ENCODE measurements around the gene ARHGEF6. TPM values are rescaled to one million over a fixed set of nuclear protein-coding genes. Genes with fewer than 3 reads are reported as not detected.

The ARHGEF6 gene
- polyA plus RNA-seq, 1 donor from 2014 or later: 1.8 TPM

DNA sequence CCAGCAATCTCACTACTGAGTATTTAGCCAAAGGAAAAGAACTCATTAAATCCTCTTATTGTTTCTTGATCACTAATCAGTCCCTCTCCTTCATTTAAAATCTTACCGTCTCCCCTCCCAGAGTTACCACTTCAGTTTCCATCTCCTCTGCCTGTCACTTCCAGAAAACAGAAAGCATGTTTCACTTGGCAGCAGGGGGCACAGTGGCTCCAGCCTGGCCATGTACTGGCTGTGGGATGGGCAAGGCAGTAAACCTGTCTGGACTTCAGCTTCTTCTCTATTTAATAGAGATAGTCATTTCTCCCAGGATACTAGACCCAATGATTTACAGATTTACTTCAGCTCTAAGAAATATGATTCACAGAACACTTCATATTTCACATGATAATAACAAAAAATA is 69.6 kb downstream of the ARHGEF6 start:
- H2AFZ ChIP-seq (ENCODE audit: low read depth, low read length): no peak overlapping the region
- no peaks in the 10 kb centered on the region for H3K36me3 ChIP-seq (ENCODE audit: insufficient read depth, low read length)
- no peaks in the 10 kb centered on the region for H3F3A ChIP-seq (ENCODE audit: insufficient read depth, low read length, poor library complexity, severe bottlenecking)
- no peaks in the 10 kb centered on the region for H3K79me2 ChIP-seq (replicated peaks; ENCODE audit: insufficient read depth, low read length)
- H3K4me3 ChIP-seq (ENCODE audit: low read length): no peak overlapping the region
- H4K20me1 ChIP-seq (ENCODE audit: insufficient read depth): no peaks in the 10 kb centered on the region
- no peak overlapping the region for H3K4me2 ChIP-seq (ENCODE audit: low read length)
- H3K9ac ChIP-seq (ENCODE audit: low read length): no peak overlapping the region
- H3K27me3 ChIP-seq (ENCODE audit: insufficient read depth, low read depth, low read length): no peaks in the 10 kb centered on the region
- TF ChIP-seq SMC3 (conservative IDR thresholded peaks at IDR 0.05; ENCODE audit: poor library complexity): no peak
- TF ChIP-seq RAD21 (conservative IDR thresholded peaks at IDR 0.05): no peak
- no peak for TF ChIP-seq POLR2AphosphoS5 (IDR thresholded peaks at IDR 0.05)
- TF ChIP-seq MXI1 (conservative IDR thresholded peaks at IDR 0.05; ENCODE audit: poor library complexity, severe bottlenecking): no peak
- TF ChIP-seq, protein P1, sequence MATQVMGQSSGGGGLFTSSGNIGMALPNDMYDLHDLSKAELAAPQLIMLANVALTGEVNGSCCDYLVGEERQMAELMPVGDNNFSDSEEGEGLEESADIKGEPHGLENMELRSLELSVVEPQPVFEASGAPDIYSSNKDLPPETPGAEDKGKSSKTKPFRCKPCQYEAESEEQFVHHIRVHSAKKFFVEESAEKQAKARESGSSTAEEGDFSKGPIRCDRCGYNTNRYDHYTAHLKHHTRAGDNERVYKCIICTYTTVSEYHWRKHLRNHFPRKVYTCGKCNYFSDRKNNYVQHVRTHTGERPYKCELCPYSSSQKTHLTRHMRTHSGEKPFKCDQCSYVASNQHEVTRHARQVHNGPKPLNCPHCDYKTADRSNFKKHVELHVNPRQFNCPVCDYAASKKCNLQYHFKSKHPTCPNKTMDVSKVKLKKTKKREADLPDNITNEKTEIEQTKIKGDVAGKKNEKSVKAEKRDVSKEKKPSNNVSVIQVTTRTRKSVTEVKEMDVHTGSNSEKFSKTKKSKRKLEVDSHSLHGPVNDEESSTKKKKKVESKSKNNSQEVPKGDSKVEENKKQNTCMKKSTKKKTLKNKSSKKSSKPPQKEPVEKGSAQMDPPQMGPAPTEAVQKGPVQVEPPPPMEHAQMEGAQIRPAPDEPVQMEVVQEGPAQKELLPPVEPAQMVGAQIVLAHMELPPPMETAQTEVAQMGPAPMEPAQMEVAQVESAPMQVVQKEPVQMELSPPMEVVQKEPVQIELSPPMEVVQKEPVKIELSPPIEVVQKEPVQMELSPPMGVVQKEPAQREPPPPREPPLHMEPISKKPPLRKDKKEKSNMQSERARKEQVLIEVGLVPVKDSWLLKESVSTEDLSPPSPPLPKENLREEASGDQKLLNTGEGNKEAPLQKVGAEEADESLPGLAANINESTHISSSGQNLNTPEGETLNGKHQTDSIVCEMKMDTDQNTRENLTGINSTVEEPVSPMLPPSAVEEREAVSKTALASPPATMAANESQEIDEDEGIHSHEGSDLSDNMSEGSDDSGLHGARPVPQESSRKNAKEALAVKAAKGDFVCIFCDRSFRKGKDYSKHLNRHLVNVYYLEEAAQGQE (IDR thresholded peaks at IDR 0.05; ENCODE audit: borderline replicate concordance): no peak
- TF ChIP-seq, protein P2, sequence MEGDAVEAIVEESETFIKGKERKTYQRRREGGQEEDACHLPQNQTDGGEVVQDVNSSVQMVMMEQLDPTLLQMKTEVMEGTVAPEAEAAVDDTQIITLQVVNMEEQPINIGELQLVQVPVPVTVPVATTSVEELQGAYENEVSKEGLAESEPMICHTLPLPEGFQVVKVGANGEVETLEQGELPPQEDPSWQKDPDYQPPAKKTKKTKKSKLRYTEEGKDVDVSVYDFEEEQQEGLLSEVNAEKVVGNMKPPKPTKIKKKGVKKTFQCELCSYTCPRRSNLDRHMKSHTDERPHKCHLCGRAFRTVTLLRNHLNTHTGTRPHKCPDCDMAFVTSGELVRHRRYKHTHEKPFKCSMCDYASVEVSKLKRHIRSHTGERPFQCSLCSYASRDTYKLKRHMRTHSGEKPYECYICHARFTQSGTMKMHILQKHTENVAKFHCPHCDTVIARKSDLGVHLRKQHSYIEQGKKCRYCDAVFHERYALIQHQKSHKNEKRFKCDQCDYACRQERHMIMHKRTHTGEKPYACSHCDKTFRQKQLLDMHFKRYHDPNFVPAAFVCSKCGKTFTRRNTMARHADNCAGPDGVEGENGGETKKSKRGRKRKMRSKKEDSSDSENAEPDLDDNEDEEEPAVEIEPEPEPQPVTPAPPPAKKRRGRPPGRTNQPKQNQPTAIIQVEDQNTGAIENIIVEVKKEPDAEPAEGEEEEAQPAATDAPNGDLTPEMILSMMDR (IDR thresholded peaks at IDR 0.05; ENCODE audit: poor library complexity, severe bottlenecking): no peak
- no peaks in the 10 kb centered on the region for H3K9me3 ChIP-seq (ENCODE audit: low read length)
- H3K27ac ChIP-seq (ENCODE audit: low read length): no peak overlapping the region
- H3K9me2 ChIP-seq (ENCODE audit: insufficient read depth, low read length): no peaks in the 10 kb centered on the region

DNA sequence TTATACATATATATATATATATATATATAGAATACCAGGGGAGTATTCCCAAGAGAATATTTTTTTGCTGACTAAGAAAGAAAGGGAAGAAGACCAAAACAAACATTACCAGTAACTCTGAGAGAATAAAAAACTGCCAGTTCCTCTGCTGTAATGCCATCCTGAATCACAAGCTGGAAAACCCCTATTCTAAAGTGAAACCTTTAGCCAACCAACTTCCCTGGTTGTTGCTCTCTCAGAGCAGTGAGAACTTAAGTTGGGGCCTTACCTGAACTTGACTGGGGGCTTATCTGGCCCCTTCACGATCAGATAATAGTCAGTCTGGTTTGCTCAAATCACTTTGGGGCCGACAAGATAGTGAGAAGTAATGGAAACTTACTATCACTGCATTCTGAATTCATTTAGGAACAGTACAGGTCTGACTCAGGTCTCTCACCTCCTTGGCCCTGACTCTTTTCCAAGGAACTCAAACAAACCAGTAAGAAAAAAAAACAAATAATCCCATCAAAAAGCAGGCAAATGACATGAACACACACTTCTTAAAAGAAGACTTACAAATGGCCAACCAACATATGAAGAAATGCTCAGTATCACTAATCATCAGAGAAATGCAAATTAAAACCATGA is 70.3 kb downstream of the ARHGEF6 start:
- Histone ChIP-seq H4K20me1 (ENCODE audit: insufficient read depth) (no peaks in the 10 kb centered on the region), H3K4me3 (ENCODE audit: low read length) (no peak overlapping the region), H2AFZ (ENCODE audit: low read depth, low read length) (no peak overlapping the region), H3K27me3 (ENCODE audit: insufficient read depth, low read depth, low read length) (no peaks in the 10 kb centered on the region), H3K9ac (ENCODE audit: low read length) (no peak overlapping the region), H3K27ac (ENCODE audit: low read length) (no peak overlapping the region), H3K79me2 (replicated peaks; ENCODE audit: insufficient read depth, low read length) (no peaks in the 10 kb centered on the region), H3K9me3 (ENCODE audit: low read length) (no peaks in the 10 kb centered on the region), H3K9me2 (ENCODE audit: insufficient read depth, low read length) (no peaks in the 10 kb centered on the region), H3K4me2 (ENCODE audit: low read length) (no peak overlapping the region), H3K36me3 (ENCODE audit: insufficient read depth, low read length) (no peaks in the 10 kb centered on the region), H3F3A (ENCODE audit: insufficient read depth, low read length, poor library complexity, severe bottlenecking) (no peaks in the 10 kb centered on the region)
- TF ChIP-seq POLR2AphosphoS5 (IDR thresholded peaks at IDR 0.05) (no peak), SMC3 (conservative IDR thresholded peaks at IDR 0.05; ENCODE audit: poor library complexity) (no peak), RAD21 (conservative IDR thresholded peaks at IDR 0.05) (no peak), MXI1 (conservative IDR thresholded peaks at IDR 0.05; ENCODE audit: poor library complexity, severe bottlenecking) (no peak), EZH2 (IDR thresholded peaks at IDR 0.05; ENCODE audit: borderline replicate concordance, insufficient read depth, low read length, poor library complexity, severe bottlenecking) (no peak), TAF1 (IDR thresholded peaks at IDR 0.05; ENCODE audit: low read depth) (no peak), EP300 (conservative IDR thresholded peaks at IDR 0.05; ENCODE audit: poor library complexity, severe bottlenecking) (no peak)
- TF ChIP-seq, protein P2 (IDR thresholded peaks at IDR 0.05; ENCODE audit: poor library complexity, severe bottlenecking): no peak
- TF ChIP-seq, protein P1 (IDR thresholded peaks at IDR 0.05; ENCODE audit: borderline replicate concordance): no peak
